Measurements from ENCODE around the gene TNFAIP8. TPM values are rescaled to one million over a fixed set of nuclear protein-coding genes. Genes with fewer than 3 reads are reported as not detected.
A peak's percentile ranks its signal among the peaks of the same experiment; 100 is the strongest.
"Not testable (repeated sequence)": the region's sequence is repeated elsewhere in the genome, so short reads cannot be mapped to it uniquely, and the experiment has no call there.

Gene TNFAIP8
- total RNA-seq, 4 donors from 2014 or later: 2.0 to 42.7 (median 15.5) TPM

DNA sequence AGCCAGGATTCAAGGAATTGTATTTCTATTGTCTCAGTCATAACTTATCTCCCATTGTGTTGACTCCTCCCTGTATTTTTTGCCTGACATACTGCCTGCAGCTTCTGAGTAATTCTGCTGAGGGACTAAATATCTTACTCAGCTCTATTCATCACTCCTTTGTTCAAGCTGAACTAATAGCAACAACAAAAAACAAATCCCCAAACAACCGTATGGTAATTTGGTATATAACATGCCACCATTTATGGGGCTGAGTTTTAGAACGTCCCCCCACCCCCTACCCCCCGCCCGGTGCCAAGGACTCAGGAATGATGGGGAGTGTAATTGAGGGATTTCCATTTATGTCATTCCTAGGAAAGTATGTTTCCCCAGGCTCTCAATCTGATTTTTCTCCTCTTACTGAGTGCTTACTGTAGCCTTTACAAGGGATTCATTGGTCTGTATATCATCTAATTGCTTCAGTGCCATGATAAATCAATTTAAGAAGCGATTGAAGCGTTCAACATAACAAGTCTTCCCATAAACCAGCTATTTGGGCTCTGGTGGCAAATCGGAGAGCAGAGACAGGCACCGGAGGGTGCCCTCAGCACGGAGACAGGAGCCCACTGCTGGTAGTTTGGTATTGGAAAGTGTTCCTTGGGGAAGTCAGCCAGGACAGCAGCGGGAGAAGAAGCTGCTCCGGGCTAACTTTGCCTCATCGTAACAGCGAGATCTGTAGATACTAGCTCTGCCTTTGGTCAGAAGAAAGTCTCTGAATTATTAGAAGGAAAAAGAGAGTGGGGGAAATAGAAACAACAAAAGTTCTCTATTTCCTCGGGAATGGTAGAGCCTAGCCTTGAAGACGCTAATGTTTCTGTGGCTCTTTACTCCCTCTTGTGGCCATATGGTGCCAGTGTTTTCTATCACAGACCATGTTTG lies 55.8 kb downstream of the TNFAIP8 start:
- Histone ChIP-seq H3K27ac (peak overlapping the region; percentile 81 to 84), H3K36me3 (no peaks in the 10 kb centered on the region), H3K9me3 (no peaks in the 10 kb centered on the region), H3K4me1 (no peaks in the 10 kb centered on the region), H3K27me3 (no peaks in the 10 kb centered on the region), H3K4me3 (peak overlapping the region; percentile 34 to 41)
- no peak for TF ChIP-seq POLR2A (IDR thresholded peaks at IDR 0.05)
- TF ChIP-seq, protein P1, sequence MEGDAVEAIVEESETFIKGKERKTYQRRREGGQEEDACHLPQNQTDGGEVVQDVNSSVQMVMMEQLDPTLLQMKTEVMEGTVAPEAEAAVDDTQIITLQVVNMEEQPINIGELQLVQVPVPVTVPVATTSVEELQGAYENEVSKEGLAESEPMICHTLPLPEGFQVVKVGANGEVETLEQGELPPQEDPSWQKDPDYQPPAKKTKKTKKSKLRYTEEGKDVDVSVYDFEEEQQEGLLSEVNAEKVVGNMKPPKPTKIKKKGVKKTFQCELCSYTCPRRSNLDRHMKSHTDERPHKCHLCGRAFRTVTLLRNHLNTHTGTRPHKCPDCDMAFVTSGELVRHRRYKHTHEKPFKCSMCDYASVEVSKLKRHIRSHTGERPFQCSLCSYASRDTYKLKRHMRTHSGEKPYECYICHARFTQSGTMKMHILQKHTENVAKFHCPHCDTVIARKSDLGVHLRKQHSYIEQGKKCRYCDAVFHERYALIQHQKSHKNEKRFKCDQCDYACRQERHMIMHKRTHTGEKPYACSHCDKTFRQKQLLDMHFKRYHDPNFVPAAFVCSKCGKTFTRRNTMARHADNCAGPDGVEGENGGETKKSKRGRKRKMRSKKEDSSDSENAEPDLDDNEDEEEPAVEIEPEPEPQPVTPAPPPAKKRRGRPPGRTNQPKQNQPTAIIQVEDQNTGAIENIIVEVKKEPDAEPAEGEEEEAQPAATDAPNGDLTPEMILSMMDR (IDR thresholded peaks at IDR 0.05): peak; percentile 87 to 92 (median 90)
- intact Hi-C loops (cut with DNase I; ENCODE audit: low total_unique reads): loop anchor here (10.0 kb wide), 1 partner anchor 427 kb away; the partner anchor contains the start of gene DTWD2
- DNase-seq: peak; percentile 38 to 68

- H3K4me1 ChIP-seq: no peaks in the 10 kb centered on the region
- H3K27ac ChIP-seq: no peak overlapping the region
- H3K27me3 ChIP-seq: no peaks in the 10 kb centered on the region
- DNase-seq: no peak
- H3K4me3 ChIP-seq: peak overlapping the region in 1 of 2 donors; percentile 41
- no peak for TF ChIP-seq POLR2A (IDR thresholded peaks at IDR 0.05)
- TF ChIP-seq, protein P1 (IDR thresholded peaks at IDR 0.05): no peak
- no peaks in the 10 kb centered on the region for H3K36me3 ChIP-seq
- H3K9me3 ChIP-seq: no peaks in the 10 kb centered on the region
- intact Hi-C loops (cut with DNase I; ENCODE audit: low total_unique reads): loop anchor here (10.0 kb wide), 1 partner anchor 428 kb away; the partner anchor contains the start of gene DTWD2
Measured at GRCh38 chr5:119412279-119413227, 56.7 kb downstream of the TNFAIP8 start.

DNA sequence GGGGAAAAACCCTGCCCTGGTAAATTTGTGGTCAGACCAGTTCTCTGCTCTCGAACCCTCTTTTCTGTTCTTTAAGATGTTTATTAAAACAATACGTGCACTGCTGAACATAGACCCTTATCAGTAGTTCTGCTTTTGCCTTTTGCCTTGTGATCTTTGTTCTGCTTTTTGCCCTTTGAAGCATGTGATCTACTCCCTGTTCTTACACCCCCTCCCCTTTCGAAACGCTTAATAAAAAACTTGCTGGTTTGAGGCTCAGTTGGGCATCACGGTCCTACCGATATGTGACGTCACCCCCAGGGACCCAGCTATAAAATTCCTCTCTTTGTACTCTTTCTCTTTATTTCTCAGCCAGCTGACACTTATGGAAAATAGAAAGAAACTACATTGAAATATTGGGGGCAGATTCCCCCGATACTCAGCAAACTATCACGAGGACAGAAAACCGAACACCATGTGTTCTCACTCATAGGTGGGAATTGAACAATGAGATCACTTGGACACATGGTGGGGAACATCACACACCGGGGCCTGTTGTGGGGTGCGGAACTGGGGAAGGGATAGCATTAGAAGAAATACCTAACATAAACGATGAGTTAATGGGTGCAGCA lies 58.4 kb downstream of the TNFAIP8 start:
- intact Hi-C loops (cut with DNase I; ENCODE audit: low total_unique reads): loop anchor here (10.0 kb wide), 1 partner anchor 429 kb away; the partner anchor contains the start of gene DTWD2
- not testable (repeated sequence) for H3K4me3 ChIP-seq, DNase-seq, H3K36me3 ChIP-seq, H3K27me3 ChIP-seq, H3K4me1 ChIP-seq, H3K9me3 ChIP-seq, H3K27ac ChIP-seq

GRCh38 chr5:119417891-119418605 lies 62.2 kb downstream of the TNFAIP8 start:
- H3K27me3 ChIP-seq: no peaks in the 10 kb centered on the region
- intact Hi-C loops (cut with DNase I; ENCODE audit: low total_unique reads): loop anchor here (10.0 kb wide), 1 partner anchor 433 kb away; the partner anchor contains the start of gene DTWD2
- TF ChIP-seq, protein P1 (IDR thresholded peaks at IDR 0.05): no peak
- no peak for TF ChIP-seq POLR2A (IDR thresholded peaks at IDR 0.05)
- H3K4me3 ChIP-seq: no peak overlapping the region
- no peaks in the 10 kb centered on the region for H3K9me3 ChIP-seq
- DNase-seq: no peak
- H3K36me3 ChIP-seq: no peaks in the 10 kb centered on the region
- H3K27ac ChIP-seq: no peak overlapping the region
- H3K4me1 ChIP-seq: no peaks in the 10 kb centered on the region

Measured in uterus (tissue), 4 donors.